DMS79 treated with DMSO at 0.1 percent for 48 hours (cell line): Measurements from ENCODE around the gene LRMDA.

ENCODE experiments used
- DNase-seq: peaks from one replicate; lab custom pipeline; 2025; lab: John Stamatoyannopoulos, UW

The LRMDA gene

DNA sequence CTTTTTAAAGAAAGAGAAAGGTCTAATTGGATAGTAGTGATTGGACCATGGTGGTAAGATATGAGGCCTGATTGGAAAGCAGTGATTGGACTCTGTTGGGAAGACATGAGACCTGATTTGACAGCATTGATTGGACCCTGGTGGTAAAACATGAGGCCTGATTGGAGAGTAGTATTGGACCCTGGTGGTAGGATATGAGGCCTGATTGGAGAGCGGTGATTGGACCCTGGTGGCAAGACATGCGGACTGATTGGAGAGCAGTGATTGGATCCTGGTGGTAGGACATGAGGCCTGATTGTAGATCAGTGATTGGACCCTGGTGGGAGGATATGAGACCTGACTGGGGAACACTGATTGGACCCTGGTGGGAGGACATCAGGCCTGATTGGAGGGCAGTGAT lies 444.3 kb downstream of the LRMDA start:
- DNase-seq, result no peak

DNA sequence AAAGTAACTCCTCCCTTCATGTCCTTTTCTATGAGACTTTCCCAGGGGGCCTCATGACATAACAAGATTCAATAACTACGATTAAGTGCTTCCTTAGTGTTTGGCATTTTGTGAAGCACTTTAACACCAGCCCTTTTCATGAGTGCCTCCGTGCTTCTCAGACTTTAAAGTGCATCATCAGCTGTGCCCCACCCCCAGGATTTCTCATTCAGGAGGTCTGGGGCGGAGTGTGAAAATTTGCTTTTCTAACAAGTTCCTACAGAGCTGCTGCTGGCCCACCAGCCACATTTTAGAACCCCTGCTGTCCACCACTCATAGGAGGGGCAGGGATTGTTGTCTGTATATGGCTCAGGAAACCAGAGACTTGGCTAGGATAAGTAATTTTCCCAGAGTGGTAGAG lies 445.3 kb downstream of the LRMDA start:
- no peak for DNase-seq

DNA sequence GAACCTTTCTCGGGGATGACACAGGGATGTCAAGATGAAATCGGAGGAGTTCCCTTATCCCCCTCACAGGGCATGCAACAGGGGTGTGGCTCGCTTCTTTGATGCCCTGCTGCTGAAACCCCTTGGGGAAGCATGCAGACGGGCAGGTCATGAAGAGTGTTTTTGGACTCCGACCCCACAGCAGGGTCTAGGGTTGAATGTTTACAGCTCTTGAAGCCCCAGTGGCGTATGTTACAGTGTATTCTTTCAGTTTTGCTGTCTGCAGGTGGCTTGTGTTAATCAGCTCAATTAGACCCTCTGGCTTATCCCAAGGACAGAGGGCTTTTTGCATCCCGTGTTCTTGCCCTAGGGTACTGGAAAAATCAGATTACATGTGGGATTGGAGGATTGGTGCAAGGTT lies 446.5 kb downstream of the LRMDA start:
- DNase-seq, result no peak

DNA sequence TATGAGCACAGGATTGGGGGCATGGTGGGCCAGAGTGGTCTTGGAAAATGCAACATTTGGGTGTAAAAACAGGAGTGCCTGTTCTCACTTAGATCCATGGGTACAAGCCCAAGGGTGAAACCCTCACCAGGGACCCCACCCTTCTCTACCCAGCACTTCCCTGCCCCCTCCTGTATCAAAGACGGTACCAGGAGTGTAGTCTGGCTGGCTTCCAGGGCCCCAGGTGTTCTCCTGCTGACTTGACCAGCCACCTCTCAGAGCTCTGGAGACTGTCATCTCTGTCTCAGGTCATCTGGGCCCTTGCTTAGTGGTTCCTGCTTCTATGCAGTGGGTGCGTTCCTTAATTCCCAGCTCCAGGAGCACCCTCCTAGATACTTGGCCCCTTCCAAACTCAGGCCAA lies 447.2 kb downstream of the LRMDA start:
- DNase-seq, result no peak

DNA sequence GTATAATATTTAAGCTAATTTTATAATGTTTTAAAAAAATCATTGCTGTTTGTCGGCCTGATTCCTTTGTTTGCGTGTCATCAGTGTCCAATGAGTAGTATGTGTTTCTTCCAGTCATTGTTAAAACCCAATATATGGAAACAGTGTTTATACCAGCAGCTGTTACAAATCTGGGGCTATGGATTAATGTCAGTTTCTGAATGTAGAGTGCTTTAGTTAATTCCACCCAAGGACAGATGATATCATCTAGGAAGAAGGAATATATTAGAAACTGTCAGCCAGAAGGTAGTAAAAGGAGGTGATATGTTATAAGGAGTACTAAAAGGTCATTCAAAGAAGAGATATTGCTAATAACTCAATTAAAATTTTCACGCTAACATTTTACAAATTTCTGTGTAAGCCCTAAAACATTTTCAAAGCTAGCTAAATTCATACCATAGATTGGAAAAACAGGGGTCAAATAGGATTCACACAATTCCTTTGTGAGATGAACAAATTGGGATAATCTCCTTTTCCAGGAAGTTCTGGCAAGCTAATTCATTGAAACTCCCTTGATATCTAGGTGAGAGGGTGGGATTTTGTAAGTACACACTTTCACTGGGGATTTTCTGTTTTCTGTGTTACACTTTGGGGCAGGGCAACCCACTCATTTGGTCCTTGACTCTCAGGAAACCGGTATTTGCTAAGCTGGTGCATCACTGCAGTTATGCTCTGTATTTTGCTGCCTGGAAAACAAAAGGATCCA lies 448.8 kb downstream of the LRMDA start:
- no peak for DNase-seq

DNA sequence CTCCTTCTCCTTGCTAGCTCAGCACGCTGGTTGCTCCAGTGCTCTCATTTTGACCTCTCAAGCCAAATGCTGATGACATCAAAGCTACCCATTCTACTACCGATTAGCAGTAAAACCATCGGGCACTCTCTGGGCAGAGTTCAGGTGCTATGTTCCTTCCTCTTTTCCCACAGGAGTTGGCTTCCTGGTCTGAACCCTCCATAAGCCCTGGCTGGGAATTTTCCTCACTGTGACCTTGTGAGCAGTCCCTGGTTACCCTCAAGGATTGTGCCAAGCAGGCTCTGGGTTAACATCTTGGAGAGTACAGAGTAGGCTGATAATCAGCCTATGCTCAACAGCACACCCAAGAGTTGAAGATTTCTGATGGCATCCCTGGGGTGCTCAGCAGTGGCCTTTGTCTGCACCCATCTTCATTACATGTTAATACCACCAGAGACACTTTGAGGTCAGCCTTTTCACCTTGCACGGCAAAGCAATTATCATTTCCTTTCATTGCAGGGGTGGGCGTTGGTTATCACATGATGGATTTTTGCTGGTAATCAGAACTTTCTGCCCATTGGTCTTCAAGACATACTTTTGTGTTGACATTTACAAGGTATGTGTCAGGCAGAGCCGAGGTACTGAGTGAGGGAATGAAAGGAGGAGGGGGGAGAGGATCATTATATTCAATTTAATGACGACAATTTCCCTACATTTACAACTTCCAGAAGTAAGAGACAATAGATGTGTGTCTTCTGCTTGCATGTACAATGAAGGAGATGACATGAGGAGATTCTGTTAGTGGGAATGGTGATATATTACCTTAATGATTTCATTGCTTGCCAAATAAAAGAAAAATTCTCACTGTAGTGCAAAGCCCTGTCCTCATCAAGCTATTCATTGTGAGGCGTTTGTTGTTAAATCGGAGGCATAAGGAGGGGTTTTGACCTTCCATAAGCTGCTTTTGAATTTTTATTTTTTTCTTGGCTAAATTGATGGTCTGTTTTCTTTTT lies 452.0 kb downstream of the LRMDA start:
- no peak for DNase-seq

DNA sequence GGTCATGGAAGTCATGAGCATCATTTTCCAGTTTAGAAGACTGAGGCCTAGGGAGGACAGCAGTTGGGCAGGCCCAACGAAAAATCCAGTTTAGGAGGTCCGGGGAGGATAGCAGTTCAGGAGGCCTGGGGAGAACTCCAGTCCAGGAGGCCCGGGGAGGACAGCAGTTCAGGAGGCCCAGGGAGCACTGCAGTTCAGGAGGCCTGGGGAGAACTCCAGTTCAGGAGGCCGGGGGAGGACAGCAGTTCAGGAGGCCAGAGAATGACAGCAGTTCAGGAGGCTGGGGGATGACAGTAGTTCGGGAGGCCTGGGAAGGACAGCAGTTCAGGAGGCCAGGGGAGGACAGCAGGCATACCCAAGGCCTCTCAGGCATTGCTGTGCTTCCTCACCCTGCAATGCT lies 453.4 kb downstream of the LRMDA start:
- no peak for DNase-seq

DNA sequence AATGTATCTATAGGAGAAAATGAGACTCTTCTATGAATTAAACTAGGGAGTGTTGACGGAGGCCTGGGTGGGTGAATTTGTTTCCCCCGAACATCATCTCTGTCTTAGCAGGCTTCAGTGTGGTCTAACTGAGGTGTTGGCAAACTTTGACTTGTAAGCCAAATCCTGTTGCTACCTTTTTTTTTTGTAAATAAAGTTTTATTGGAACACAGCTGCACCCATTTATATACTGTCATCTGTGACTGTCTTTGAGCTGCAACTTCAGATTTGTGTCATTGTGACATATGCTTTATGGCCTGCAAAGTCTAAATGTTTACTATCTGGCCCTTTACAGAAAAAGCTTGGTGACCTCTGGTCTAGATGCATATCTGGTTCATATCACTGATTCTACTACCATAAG lies 455.9 kb downstream of the LRMDA start:
- DNase-seq, result no peak

DNA sequence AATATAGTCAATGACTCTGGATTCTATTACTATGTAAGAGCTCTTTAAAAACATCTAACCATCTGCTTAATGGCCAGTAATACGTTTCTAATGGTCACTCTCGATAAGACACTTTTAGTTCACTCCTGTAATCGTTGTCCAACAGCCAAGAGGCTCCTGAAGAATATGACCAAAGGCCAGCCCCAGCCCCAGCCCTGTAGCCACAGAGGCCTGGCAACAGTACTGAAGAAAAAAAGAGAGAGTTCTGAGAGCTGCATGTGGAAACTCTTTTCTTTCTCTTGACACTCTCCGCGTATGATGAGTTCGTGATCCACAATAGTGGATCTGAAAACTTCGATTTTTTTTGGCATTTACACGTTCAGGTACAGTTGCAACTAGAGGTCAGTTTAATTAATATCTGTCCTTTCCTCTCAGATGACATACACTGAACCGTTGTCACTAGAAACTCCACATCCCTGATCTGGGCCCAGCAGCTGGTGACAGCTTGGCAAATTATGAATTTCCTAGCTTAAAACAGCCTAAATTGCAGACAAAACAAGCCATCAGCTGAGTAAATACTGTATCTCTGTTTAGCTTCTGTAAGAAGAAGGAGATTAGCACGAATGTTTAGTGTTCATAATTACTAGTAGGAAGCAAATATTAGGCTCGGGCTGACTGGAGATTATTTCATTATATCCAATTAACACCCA lies 456.7 kb downstream of the LRMDA start:
- DNase-seq, result no peak

DNA sequence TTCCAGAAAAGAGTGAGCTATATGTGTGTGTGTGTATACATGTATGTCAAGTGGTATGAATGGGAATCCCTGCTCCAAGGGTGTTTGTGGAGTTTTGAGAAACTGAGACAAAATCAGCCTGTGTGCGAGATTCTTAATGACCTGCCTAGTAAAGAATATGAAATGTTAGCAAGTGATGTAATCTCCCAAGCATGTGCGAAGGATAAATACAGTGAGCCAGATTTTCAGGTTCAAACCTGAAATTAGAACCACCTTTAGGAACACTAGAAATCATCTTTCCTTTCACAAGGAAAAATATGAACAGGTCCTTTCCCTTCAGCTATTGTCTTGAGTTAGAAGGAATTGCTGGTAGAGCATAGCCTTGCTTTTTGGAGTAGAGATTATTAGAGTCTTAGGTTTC lies 457.6 kb downstream of the LRMDA start:
- DNase-seq, result no peak

DNA sequence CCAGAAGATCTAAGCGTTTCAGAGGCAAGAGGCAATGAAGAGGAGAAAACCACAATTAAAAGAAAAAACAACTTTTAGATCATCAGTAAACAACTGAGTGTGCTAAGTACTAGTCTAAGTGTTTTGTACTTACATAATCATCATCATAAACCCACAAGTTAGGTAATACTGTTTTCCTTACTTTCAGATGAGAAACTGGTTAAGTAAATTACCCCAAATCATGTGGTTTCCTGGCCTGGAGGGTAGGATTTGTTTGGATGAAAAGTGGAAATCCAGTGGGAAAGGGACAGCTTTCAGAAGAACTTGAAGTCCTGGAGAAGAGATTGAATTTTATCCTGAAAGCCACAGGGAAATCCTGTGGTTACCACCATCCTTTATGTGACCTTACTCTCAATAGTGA lies 463.3 kb downstream of the LRMDA start:
- DNase-seq, result no peak

DNA sequence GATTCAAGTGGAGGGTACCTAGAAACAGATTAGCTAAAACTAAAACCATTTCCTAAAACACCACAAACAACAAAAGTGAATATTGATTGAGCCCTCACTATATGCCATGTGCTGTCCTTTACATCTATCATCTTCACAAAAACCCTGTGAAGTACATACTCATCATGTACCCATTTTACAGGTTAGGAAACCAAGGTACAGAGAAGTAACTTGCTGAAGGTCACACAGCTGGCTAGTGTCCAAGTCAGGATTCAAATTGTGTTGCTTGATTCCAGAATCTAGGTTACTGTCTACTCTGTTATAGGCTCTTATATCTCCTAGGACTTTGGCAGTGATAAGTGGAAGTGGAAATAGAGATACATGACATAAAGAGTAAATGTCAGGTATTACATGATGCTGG lies 463.8 kb downstream of the LRMDA start:
- DNase-seq, result no peak

DNA sequence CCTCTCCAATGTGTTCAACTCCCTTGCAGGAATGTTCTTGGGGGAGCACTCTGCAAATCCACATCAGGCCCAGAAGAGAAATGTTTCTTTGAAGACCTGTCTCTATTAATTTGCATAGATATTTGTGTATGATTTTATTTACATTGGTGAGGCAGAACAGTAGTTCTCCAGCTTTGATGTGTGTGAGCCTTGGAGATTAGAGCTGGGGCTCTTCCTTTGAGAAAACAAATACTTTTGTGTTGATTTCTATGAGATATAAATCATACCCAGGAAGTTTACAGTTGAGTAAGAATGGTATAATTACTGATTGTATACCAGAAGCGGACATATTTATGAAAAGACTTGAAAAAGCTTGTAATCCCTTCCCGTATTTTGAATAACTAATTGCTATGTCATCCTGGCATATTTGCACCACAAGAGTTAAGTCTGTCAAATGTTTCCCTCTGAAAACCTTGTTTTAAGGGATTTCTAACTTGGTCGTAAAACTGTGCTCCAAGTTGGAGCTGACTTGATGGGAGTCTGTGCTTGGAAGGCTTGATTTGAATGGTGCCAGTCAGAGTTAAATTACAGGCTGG lies 468.5 kb downstream of the LRMDA start:
- DNase-seq, result peak; percentile 19

DNA sequence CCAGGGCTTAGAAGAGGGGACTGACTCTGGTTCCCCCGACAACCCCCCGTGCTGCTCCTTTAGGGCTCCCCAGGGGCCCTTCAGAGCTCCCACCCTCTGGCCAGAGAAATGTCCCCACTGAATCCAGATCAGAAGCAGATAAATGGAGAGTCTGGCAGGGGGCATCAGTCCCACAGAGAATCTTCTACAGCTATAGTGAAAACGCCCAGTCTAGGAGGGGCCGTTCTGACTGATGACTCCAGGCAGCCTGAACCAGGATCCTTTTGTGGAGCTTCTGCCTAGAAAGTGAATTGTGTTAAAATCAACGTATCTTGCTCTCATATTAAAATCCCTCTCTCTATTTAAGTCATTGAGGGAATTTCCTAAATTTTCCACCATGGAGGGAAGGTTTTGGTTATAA lies 471.4 kb downstream of the LRMDA start:
- DNase-seq, result no peak

DNA sequence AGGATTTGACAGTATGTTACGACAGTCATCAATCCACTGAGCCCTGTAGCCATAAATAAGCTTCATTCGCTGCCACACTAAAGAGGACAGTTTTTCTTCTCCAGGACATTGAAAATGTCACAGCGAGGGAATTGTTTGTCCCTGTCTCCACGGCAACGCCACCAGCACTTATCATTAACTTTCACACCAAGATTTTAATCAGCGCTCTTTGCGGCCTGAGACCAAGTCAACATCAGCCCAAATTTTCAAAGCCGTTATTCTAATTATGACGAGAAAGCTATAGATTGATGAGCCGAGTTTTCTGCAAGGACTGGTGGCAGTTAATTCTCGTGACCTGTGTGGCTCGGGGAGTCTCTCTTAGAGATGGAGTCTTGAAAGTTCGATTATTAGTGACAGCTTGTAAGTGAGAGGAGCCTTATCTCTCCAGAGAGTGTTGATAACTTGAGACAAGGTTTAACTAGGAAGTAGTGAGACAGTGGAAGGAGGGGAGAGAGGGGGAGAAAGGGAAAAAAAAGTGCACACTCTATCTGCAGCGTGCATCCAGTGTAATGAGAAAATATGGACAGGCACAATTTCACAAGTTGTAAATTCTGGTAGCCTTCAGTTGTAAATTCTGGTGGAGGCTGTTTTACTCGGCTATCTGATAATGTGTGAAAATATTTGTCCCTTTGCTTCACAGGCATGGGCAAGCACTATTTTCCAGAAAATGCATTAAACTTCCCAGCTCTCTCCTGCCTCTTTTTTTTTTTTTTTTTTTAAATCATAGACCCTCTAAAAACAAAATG lies 473.3 kb downstream of the LRMDA start:
- DNase-seq, result no peak

DNA sequence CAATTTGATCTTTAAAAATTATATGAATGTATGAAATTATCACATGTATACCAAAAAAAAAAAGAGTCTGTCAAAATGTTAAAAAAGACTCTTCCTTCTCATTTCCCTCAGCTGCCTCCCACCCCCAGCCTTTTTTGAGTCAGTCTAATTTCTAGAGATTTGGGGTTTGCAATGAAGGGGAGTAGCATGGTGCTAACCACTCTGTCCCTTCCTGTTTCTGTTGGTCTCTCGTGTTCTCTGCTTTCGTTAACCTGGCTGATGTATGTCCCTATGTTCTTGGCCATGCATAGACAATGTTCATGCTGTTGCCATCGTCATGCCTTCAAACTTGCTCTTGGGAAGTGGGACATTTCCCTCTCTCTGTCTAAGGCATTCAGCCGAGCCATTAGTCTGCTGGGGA lies 474.1 kb downstream of the LRMDA start:
- no peak for DNase-seq

DNA sequence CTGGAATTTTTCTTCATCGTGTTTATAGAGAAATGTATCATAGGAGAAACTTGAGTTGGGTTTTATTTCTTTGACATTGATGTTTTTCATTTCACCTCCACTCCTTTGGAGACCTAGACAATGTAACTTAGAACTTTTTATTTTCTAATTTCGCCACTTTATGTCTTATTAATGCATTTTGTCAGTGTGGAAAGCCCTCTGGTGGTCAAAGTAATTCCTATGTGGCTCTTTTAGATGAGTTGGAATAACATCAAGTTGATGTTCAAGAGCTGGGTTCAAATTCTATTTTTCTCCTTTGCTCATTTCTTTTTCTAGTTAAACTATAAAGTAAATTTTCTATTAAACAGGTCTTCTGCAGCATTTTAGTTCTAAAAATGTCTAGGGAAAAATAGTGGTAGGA lies 478.6 kb downstream of the LRMDA start:
- no peak for DNase-seq

DNA sequence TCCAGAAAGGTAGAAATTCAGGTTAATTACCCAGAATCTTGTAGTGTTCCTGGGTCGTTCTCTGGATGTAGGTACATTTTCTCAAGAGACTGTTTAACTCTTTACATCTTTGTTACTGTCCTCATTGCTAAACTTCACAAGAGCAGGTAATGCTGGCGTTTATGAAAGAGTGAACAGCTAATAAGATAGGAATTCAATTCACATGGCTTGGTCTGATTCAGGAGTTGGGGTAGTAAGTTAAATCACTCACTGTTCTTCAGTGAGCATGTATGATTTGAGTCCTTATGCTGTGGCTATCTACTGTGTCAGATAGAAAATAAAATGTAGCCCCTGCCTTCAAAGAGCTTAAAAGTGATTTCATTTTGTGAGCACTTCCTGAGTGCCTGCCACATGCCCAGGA lies 480.0 kb downstream of the LRMDA start:
- DNase-seq, result no peak

DNA sequence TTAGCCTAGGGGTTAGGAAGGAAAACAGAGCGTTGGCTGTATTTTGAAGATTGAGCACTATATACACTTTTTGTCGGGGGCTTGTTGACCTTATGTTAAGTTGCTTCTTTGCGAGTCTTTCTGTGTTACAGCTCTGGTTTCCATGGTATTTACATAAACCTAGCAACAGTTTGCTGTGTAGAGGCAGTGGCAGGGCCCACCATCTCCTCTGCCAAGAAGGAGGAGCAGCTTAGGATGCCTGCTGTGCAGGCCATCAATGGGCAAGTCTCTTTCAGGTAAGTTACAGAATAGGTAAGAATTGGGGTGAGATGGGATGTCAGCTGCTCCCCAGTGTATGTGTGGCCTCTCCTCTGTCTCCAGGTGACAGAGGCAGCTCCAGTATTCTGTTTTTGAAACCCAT lies 485.5 kb downstream of the LRMDA start:
- DNase-seq, result no peak

DNA sequence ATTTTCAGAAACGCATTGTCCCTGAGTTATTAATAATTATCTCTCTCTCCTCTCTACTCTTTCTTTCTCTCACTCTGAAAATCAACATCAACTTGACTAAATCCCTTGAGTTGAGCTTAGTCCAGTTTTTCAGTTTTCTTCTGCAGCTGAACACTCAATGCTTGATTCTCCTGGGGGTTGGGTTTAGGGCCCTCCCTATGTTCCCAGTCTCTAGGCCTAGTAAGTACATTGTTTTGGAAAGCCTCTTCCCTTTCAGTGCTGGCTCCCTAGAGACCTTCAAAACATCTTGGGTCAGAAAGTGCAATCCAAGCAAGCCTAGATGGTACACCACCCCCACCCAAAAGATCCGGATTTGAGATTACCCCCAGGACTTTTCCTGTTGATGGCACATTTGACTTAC lies 488.5 kb downstream of the LRMDA start:
- no peak for DNase-seq

DNA sequence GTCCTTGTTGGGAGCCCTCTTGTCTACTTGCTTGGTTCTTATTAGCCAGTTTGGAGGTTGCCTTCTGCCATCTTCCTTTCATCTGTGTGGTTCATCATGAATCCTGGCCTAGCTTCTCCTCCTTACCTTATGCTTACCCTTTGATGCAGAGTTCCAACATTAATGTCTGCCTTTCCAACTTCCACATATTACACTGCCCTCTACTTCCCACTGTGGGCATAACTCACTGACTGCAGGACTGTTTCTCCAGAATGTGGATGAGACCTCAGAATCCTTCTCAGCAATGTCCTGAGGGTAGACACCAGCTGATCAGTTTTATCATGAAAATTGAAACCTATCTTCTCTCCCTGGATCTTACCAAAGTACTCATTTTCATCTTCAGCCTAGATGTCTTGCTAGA lies 491.0 kb downstream of the LRMDA start:
- no peak for DNase-seq
